Gastrocnemius medialis (tissue), 4 donors: ENCODE results near the gene TCAP. TPM values are rescaled to one million over a fixed set of nuclear protein-coding genes. Genes with fewer than 3 reads are reported as not detected.

Experiments used
- ATAC-seq, 2 donors: fragments of 150-250 bp; one replicate each; pipeline ENCODE4 v1.9.1; 2016
- DNase-seq, 2 donors: peaks; one replicate each; pipeline ENCODE4 v3.0.0-alpha.2; 2019
- H3K27ac ChIP-seq, 4 donors: fragments of 200-600 bp; sonication (generic); 1 replicate in 1 of 4; 2 replicates in 3 of 4; pipeline ENCODE4 v1.5.1; 2016 to 2018; ENCODE audit warnings: mild to moderate bottlenecking in 2 of 4, moderate library complexity in 1 of 4
- H3K27me3 ChIP-seq, 3 donors: fragments of 200-600 bp; sonication (generic) in 2 of 3; 1 replicate in 1 of 3; 2 replicates in 2 of 3; pipeline versions ENCODE4 v1.5.1 to v1.6.0; 2016 to 2019; ENCODE audit warnings: mild to moderate bottlenecking in 1 of 3, moderate library complexity in 1 of 3
- H3K36me3 ChIP-seq, 2 donors: fragments of 200-600 bp; sonication (generic) in 1 of 2; one replicate each; pipeline ENCODE4 v1.5.1; 2017 to 2018
- H3K4me1 ChIP-seq, 2 donors: fragments of 200-600 bp; sonication (generic) in 1 of 2; one replicate each; pipeline ENCODE4 v1.5.1; 2016 to 2017; ENCODE audit warnings: mild to moderate bottlenecking in 2 of 2
- H3K4me3 ChIP-seq, 4 donors: fragments of 200-600 bp; sonication (generic) in 3 of 4; 1 replicate in 1 of 4; 2 replicates in 3 of 4; pipeline ENCODE4 v1.5.1; 2016 to 2019; ENCODE audit warnings: mild to moderate bottlenecking in 2 of 4
- H3K9me3 ChIP-seq, 3 donors: fragments of 200-600 bp; sonication (generic) in 2 of 3; 1 replicate in 1 of 3; 2 replicates in 2 of 3; pipeline ENCODE4 v1.5.1; 2016 to 2019
- POLR2A ChIP-seq, 2 donors: fragments of 450-650 bp; IDR thresholded peaks; one replicate each; pipeline ENCODE4 v1.6.1; 2017; ENCODE audit warnings: antibody characterized with exemption in 2 of 2, mild to moderate bottlenecking in 2 of 2, moderate library complexity in 2 of 2
- in situ Hi-C, 4 donors: fragments of 200-750 bp; cut with MboI; loops; one replicate each; pipeline versions ENCODE4 v1.15.0 to v1.8.0; 2017; ENCODE audit warnings: low sequenced_read_pairs in 4 of 4
- intact Hi-C: fragments of 100-400 bp; cut with DNase I; formaldehyde crosslinking; loops from one replicate; pipeline ENCODE4 v1.15.1; 2023; ENCODE audit warnings: low total_unique reads
- total RNA-seq, 4 donors: library from RNA; depleted of rRNA; stranded (reverse); fragments of >200 nt; gene quantifications; one replicate each; pipeline versions ENCODE4 v1.1.0 to v1.2.3, GENCODE V29; 2016
- TF ChIP-seq, protein P1 (sequence below), 5 experiments: fragments of 450-650 bp in 3 of 5; fragments of 200-600 bp in 2 of 5; sonication (generic) in 2 of 5; IDR thresholded peaks in 4 of 5; conservative IDR thresholded peaks in 1 of 5; 1 replicate in 4 of 5; 2 replicates in 1 of 5; pipeline ENCODE4 v1.5.1; 2016 to 2019; ENCODE audit warnings: antibody characterized with exemption in 5 of 5, mild to moderate bottlenecking in 3 of 5, moderate library complexity in 3 of 5

TCAP gene
- total RNA-seq, 4 donors from 2014 or later: 1,768 to 3,088 (median 2,493) TPM

DNA sequence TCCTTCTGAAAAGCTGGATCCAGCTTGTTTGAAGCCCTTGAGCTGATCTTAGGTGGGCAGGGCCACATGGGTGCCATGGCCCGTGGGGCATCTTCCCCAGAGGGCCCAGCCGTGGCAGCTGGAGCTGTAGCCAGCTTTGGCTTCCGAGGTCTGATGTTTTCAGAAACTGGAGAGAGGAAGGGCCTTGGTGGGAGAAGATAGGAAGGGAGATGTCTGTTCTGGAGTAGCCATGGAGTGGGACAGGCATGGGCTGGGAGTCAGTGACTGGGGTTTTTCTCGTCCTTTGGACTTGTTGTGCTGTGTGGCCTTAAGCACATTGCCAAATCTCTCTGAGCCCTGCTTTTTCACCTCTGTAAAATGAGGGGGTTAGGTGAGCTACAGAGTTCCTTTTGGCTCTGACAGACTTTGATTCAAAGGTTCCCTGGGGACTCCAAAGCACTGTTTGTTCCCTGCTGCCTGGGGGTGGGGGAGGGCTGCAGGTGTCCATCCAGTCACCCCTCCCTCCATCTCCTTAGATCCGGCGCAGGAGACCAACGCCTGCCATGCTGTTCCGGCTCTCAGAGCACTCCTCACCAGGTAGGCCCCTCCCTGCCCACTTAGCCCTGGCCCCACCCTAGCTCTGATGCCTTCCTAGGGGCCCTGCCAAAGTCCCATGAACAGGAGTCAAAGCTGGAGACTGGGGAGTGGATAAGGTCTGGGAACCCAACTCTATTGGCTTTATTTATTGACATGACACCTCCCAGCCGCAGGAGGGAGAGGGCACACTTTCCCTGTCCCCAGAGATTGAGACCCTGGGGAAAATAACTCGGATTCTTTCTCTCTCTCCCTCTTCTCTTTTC is 36.3 kb upstream of the TCAP start:
- no peak for TF ChIP-seq POLR2A (IDR thresholded peaks at IDR 0.05)
- TF ChIP-seq, protein P1, sequence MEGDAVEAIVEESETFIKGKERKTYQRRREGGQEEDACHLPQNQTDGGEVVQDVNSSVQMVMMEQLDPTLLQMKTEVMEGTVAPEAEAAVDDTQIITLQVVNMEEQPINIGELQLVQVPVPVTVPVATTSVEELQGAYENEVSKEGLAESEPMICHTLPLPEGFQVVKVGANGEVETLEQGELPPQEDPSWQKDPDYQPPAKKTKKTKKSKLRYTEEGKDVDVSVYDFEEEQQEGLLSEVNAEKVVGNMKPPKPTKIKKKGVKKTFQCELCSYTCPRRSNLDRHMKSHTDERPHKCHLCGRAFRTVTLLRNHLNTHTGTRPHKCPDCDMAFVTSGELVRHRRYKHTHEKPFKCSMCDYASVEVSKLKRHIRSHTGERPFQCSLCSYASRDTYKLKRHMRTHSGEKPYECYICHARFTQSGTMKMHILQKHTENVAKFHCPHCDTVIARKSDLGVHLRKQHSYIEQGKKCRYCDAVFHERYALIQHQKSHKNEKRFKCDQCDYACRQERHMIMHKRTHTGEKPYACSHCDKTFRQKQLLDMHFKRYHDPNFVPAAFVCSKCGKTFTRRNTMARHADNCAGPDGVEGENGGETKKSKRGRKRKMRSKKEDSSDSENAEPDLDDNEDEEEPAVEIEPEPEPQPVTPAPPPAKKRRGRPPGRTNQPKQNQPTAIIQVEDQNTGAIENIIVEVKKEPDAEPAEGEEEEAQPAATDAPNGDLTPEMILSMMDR (IDR thresholded peaks at IDR 0.05 in 4 of 5, conservative IDR thresholded peaks at IDR 0.05 in 1 of 5): no peak
- H3K4me1 ChIP-seq: peaks cover 4% of the 10 kb centered on the region in 2 donors
- in situ Hi-C loops (loop anchor here in 3 of 4 donors (10.0 kb wide), 2 partner anchors 74 to 126 kb away; no protein-coding TSS in a partner anchor), intact Hi-C loops (no loop called here)
- peaks cover 32 to 38% (median 34%) of the 10 kb centered on the region in 3 donors for H3K27me3 ChIP-seq
- H3K27ac ChIP-seq: no peak overlapping the region
- H3K9me3 ChIP-seq: no peaks in the 10 kb centered on the region
- ATAC-seq (no peak), DNase-seq (no peak)
- no peaks in the 10 kb centered on the region for H3K36me3 ChIP-seq
- H3K4me3 ChIP-seq: no peak overlapping the region

DNA sequence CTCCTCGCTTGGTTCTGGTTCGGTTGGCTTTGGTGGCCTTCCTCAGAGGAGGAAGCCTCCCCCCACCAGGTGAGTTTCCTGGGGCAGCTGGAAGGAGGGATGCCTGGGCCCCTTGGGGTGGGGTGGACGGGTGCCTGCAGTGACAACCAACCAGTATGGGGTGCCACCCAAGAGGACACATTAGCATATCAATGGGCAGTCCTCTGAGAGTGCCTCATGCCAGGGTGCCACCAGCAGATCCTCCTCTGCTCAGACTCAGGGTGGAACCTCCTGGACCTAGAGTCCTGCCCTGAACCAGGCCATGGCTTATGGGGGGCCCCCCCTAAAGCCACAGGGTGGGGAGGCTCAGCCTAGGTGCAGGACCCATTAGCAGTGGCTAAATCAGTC is 35.7 kb upstream of the TCAP start:
- ATAC-seq (no peak), DNase-seq (no peak)
- intact Hi-C loops (no loop called here), in situ Hi-C loops (loop anchor here in 3 of 4 donors (10.0 kb wide), 2 partner anchors 75 to 125 kb away; no protein-coding TSS in a partner anchor)
- no peak overlapping the region for H3K27ac ChIP-seq
- no peaks in the 10 kb centered on the region for H3K9me3 ChIP-seq
- peaks cover 32 to 38% (median 34%) of the 10 kb centered on the region in 3 donors for H3K27me3 ChIP-seq
- TF ChIP-seq, protein P1 (IDR thresholded peaks at IDR 0.05 in 4 of 5, conservative IDR thresholded peaks at IDR 0.05 in 1 of 5): no peak
- TF ChIP-seq POLR2A (IDR thresholded peaks at IDR 0.05): no peak
- peaks cover 4 to 6% of the 10 kb centered on the region in 2 donors for H3K4me1 ChIP-seq
- no peak overlapping the region for H3K4me3 ChIP-seq
- no peaks in the 10 kb centered on the region for H3K36me3 ChIP-seq

DNA sequence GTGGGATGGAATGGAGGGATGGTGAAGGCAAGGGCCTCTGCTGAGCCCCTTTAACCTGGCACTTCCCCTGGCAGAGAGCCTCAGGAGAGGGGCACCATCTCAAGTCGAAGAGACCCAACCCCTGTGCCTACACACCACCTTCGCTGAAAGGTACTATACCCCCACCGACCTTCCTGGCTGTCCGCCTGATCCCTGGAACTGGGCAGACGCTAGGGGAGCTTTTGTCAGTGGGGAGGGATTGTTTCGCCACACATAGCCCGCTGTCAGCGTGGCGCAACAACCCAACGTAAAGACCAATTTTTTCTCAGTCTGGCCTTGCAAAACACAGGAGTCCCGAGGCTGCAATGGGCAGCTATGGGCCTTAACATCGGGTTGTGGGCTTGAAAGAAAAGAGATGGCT is 35.3 kb upstream of the TCAP start:
- Histone ChIP-seq H3K4me3 (no peak overlapping the region), H3K4me1 (peaks cover 4 to 8% of the 10 kb centered on the region in 2 donors), H3K36me3 (no peaks in the 10 kb centered on the region), H3K9me3 (no peaks in the 10 kb centered on the region), H3K27ac (no peak overlapping the region), H3K27me3 (peaks cover 30 to 34% (median 32%) of the 10 kb centered on the region in 3 donors)
- in situ Hi-C loops (loop anchor here in 3 of 4 donors (10.0 kb wide), 2 partner anchors 75 to 125 kb away; no protein-coding TSS in a partner anchor), intact Hi-C loops (no loop called here)
- no peak for TF ChIP-seq POLR2A (IDR thresholded peaks at IDR 0.05)
- TF ChIP-seq, protein P1 (IDR thresholded peaks at IDR 0.05 in 4 of 5, conservative IDR thresholded peaks at IDR 0.05 in 1 of 5): no peak
- ATAC-seq (no peak), DNase-seq (no peak)

DNA sequence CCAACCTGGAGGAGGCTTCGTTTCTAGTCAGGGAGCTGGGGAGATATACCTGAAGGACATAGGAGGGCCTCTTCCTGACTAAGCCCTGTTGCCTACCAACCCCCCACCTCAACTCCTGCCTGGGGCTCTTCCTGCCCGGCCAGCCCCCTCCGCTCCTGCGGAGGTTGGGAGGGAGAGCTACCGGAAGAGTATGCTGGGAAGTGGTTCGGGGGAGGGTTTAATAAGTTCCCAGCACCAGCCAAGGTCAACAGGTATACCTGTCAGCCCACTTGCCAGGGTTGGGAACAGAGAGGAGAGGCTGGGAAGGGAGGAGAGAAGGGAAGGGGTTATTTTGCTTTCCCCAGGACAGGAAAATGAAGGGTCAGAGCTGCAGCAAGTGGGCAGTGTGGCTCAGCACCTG is 33.7 kb upstream of the TCAP start:
- Histone ChIP-seq H3K9me3 (no peaks in the 10 kb centered on the region), H3K4me1 (peaks cover 7 to 15% of the 10 kb centered on the region in 2 donors), H3K27me3 (peaks cover 16 to 21% (median 21%) of the 10 kb centered on the region in 3 donors), H3K27ac (no peak overlapping the region), H3K4me3 (no peak overlapping the region), H3K36me3 (no peaks in the 10 kb centered on the region)
- TF ChIP-seq, protein P1 (IDR thresholded peaks at IDR 0.05 in 4 of 5, conservative IDR thresholded peaks at IDR 0.05 in 1 of 5): no peak
- no peak for TF ChIP-seq POLR2A (IDR thresholded peaks at IDR 0.05)
- in situ Hi-C loops: no loop called here
- no peak for ATAC-seq
- intact Hi-C loops: no loop called here
- DNase-seq: no peak
